K562 (cell line): Measurements from ENCODE around the gene TFEB. TPM values are rescaled to one million over a fixed set of nuclear protein-coding genes. Genes with fewer than 3 reads are reported as not detected.
A peak's percentile ranks its signal among the peaks of the same experiment; 100 is the strongest.

Experiments used
- BRD9 ChIP-seq: fragments of 450-650 bp; IDR thresholded peaks from 2 replicates; pipeline ENCODE4 v1.6.1; 2018; ENCODE audit warnings: low read depth; ENCODE audit not compliant: partially characterized antibody
- FOXA3 ChIP-seq, 2 experiments: fragments of 450-650 bp in 1 of 2; sonication (generic) in 1 of 2; formaldehyde crosslinking; IDR thresholded peaks in 1 of 2; conservative IDR thresholded peaks in 1 of 2; 2 replicates each; pipeline versions ENCODE4 v1.4.0 to v1.8.0; 2020 to 2022; ENCODE audit warnings: mild to moderate bottlenecking in 2 of 2, missing genetic modification reagents in 1 of 2
- GTF2A2 ChIP-seq: IDR thresholded peaks from 2 replicates; pipeline ENCODE4 v1.6.1; 2016; ENCODE audit warnings: mild to moderate bottlenecking, missing genetic modification characterization, missing compliant biosample characterization
- PRDM10 ChIP-seq: fragments of 450-650 bp; IDR thresholded peaks from 2 replicates; pipeline ENCODE4 v1.6.1; 2018; ENCODE audit not compliant: partially characterized antibody
- SP1 ChIP-seq: sonication (generic); formaldehyde crosslinking; IDR thresholded peaks from 2 replicates; pipeline ENCODE4 v1.8.1; 2022; ENCODE audit warnings: mild to moderate bottlenecking, missing genetic modification reagents
- STAT6 ChIP-seq: sonication (generic); formaldehyde crosslinking; IDR thresholded peaks from 2 replicates; pipeline ENCODE4 v1.8.1; 2023; ENCODE audit warnings: mild to moderate bottlenecking, missing genetic modification reagents
- ZNF217 ChIP-seq: sonication (generic); formaldehyde crosslinking; IDR thresholded peaks from 2 replicates; pipeline ENCODE4 v1.8.0; 2022; ENCODE audit warnings: mild to moderate bottlenecking, missing genetic modification reagents
- polyA plus RNA-seq, 8 experiments: library from polyadenylated mRNA; depleted of rRNA in 4 of 8; stranded (reverse) in 5 of 8; unstranded in 3 of 8; fragments of >200 nt; fragmentation: Nextera tagmentation in 2 of 8; fragmentation: Illumina TruSeq in 1 of 8; extraction: Ambion mirVana in 2 of 8; extraction: Trizol in 1 of 8; gene quantifications; 2 replicates each; pipeline versions ENCODE4 v1.2.1 to v1.2.3, GENCODE V29; 2011 to 2014; ENCODE audit warnings: inconsistent platforms in 1 of 8, missing spikeins in 1 of 8
- total RNA-seq, 7 experiments: library from RNA; depleted of rRNA in 6 of 7; stranded (reverse); fragments of >200 nt in 6 of 7; fragmentation: Illumina TruSeq in 2 of 7; extraction: Trizol in 2 of 7; gene quantifications; 2 replicates each; pipeline versions ENCODE4 v1.2.1 to v1.2.3, GENCODE V29; 2011 to 2021; ENCODE audit warnings: low replicate concordance in 1 of 7
- TF ChIP-seq, protein P1 (sequence below): sonication (generic); formaldehyde crosslinking; IDR thresholded peaks from 2 replicates; pipeline ENCODE4 v1.5.0; 2020; ENCODE audit warnings: missing genetic modification reagents
- TF ChIP-seq, protein P2 (sequence below), 2 experiments: fragments of 250-450 bp in 1 of 2; fragments of 450-650 bp in 1 of 2; sonication (Bioruptor Pico) in 1 of 2; IDR thresholded peaks; 2 replicates each; pipeline versions ENCODE4 v1.6.1 to v1.8.0; 2016 to 2021; ENCODE audit warnings: mild to moderate bottlenecking in 2 of 2, moderate library complexity in 2 of 2, missing compliant biosample characterization in 1 of 2, missing genetic modification characterization in 1 of 2
- TF ChIP-seq, protein P3 (sequence below), 2 experiments: IDR thresholded peaks; 2 replicates each; pipeline ENCODE4 v1.6.1; 2011; ENCODE audit warnings: borderline replicate concordance in 1 of 2, control low read depth in 1 of 2, low read depth in 1 of 2, low read length in 1 of 2, mild to moderate bottlenecking in 1 of 2, mixed read lengths in 1 of 2, moderate library complexity in 1 of 2; ENCODE audit not compliant: insufficient read depth in 1 of 2, insufficient read length in 1 of 2, poor library complexity in 1 of 2, severe bottlenecking in 1 of 2; ENCODE audit errors: extremely low read depth in 1 of 2

The TFEB gene
- total and polyA plus RNA-seq, 9 of the 15 experiments (the other 6 are each of a cell fraction or from before 2014, with no cell fraction given): 0.04 to 4.7 (median 2.0) TPM

DNA sequence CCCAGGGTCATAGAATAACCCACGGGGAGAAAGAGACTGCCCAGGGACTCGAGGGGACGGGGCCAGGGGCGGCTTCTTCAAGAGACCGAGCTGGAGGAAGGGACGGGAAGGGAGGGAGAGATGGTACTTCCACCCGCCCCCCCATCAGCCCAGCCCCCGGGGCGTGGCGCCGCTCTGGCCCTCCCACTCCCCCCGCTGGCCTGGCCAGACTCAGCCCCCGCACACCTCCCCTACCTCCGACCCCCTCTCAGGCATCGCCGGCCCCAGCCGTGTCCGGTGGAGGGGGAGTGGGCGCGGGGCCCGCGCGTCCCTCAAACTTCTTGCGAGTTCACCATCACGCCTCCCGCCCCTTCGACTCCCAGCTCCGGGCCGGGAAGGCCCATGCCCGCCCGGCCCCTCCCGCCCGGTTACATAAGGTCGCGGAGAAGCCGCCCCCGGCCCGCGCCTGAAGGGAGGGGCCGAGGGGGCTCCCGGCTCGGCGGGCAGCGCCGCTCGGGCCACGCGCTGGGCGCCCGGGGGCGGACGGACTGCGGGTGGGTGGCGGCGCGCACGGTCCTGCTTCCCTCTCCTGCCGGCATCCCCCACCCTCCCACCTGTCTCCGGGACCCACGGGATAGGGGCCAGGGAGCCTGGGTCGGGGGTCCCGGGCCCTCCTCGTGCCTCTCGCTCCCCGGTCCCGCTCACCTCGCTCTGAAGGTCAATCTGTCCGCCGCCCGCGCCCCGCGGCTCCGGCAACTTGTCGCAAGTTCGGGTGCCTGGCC is 562 bp downstream of the TFEB start (continued):
- TF ChIP-seq SP1 (peak; percentile 60), BRD9 (no peak), STAT6 (CRISPR knock-in tag) (no peak), FOXA3 (CRISPR knock-in tag; conservative IDR thresholded peaks at IDR 0.05 in 1 of 2, IDR thresholded peaks at IDR 0.05 in 1 of 2) (no peak), ZNF217 (CRISPR knock-in tag) (no peak), PRDM10 (no peak), GTF2A2 (tag) (no peak)
- TF ChIP-seq, protein P1, sequence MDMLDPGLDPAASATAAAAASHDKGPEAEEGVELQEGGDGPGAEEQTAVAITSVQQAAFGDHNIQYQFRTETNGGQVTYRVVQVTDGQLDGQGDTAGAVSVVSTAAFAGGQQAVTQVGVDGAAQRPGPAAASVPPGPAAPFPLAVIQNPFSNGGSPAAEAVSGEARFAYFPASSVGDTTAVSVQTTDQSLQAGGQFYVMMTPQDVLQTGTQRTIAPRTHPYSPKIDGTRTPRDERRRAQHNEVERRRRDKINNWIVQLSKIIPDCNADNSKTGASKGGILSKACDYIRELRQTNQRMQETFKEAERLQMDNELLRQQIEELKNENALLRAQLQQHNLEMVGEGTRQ: no peak
- TF ChIP-seq, protein P2, sequence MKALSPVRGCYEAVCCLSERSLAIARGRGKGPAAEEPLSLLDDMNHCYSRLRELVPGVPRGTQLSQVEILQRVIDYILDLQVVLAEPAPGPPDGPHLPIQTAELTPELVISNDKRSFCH (CRISPR knock-in tag; IDR thresholded peaks at IDR 0.05): no peak
- TF ChIP-seq, protein P2 (tag; IDR thresholded peaks at IDR 0.05): no peak
- TF ChIP-seq, protein P3, sequence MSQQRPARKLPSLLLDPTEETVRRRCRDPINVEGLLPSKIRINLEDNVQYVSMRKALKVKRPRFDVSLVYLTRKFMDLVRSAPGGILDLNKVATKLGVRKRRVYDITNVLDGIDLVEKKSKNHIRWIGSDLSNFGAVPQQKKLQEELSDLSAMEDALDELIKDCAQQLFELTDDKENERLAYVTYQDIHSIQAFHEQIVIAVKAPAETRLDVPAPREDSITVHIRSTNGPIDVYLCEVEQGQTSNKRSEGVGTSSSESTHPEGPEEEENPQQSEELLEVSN (IDR thresholded peaks at IDR 0.05; ENCODE audit: borderline replicate concordance in 1 of 2, extremely low read depth in 1 of 2, insufficient read depth in 1 of 2, insufficient read length in 1 of 2, low read depth in 1 of 2, low read length in 1 of 2, poor library complexity in 1 of 2, severe bottlenecking in 1 of 2): no peak
- TF ChIP-seq, all 486 proteins: peak for 25
